NCI-H345 treated with DMSO at 0.1 percent for 48 hours (cell line): ENCODE measurements around the gene AMN.
"Not testable (repeated sequence)": the region's sequence is repeated elsewhere in the genome, so short reads cannot be mapped to it uniquely, and the experiment has no call there.

ENCODE experiments used
- DNase-seq: peaks from one replicate; lab custom pipeline; 2025; ENCODE audit not compliant: unreplicated experiment; lab: John Stamatoyannopoulos, UW

Gene AMN

GRCh38 chr14:102922490-102923200 lies at the start of gene AMN:
AMN (plus strand) TSS chr14:102922663; CDS start chr14:102922689, 26 bp downstream.
- DNase-seq, result no peak

GRCh38 chr14:102873131-102873530 lies 49.3 kb upstream of the AMN start:
- no peak for DNase-seq

GRCh38 chr14:102873546-102874061 lies 48.9 kb upstream of the AMN start:
- DNase-seq, result no peak

- no peak for DNase-seq
Measured at GRCh38 chr14:102875652-102876051, 46.8 kb upstream of the AMN start.

GRCh38 chr14:102877511-102877910 lies 45.0 kb upstream of the AMN start:
- not testable (repeated sequence) for DNase-seq

- DNase-seq, result no peak
Measured at GRCh38 chr14:102878174-102878969, 44.1 kb upstream of the AMN start.

- DNase-seq, result no peak
Measured at GRCh38 chr14:102878970-102879460, 43.4 kb upstream of the AMN start.

GRCh38 chr14:102882226-102882906 lies 40.1 kb upstream of the AMN start:
- no peak for DNase-seq

- no peak for DNase-seq
Measured at GRCh38 chr14:102883089-102883541, 39.3 kb upstream of the AMN start.

GRCh38 chr14:102883554-102883953 lies 38.9 kb upstream of the AMN start:
- DNase-seq, result no peak

- no peak for DNase-seq
Measured at GRCh38 chr14:102885737-102886447, 36.6 kb upstream of the AMN start.

GRCh38 chr14:102888748-102889147 lies 33.7 kb upstream of the AMN start:
- DNase-seq, result no peak

- DNase-seq, result no peak
Measured at GRCh38 chr14:102889615-102890014, 32.8 kb upstream of the AMN start.

- DNase-seq, result no peak
Measured at GRCh38 chr14:102891111-102891510, 31.4 kb upstream of the AMN start.

GRCh38 chr14:102891556-102891955 lies 30.9 kb upstream of the AMN start:
- DNase-seq, result no peak

GRCh38 chr14:102892651-102893050 lies 29.8 kb upstream of the AMN start:
- DNase-seq, result no peak

GRCh38 chr14:102893452-102893851 lies 29.0 kb upstream of the AMN start:
- DNase-seq, result no peak

GRCh38 chr14:102896735-102897134 lies 25.7 kb upstream of the AMN start:
- not testable (repeated sequence) for DNase-seq

- no peak for DNase-seq
Measured at GRCh38 chr14:102897299-102898027, 25.0 kb upstream of the AMN start.

- no peak for DNase-seq
Measured at GRCh38 chr14:102898298-102898697, 24.2 kb upstream of the AMN start.
